Stimulated activated CD4-positive, alpha-beta T cell treated with anti-CD3 and anti-CD28 coated beads, Interleukin-15, amount 100 ng/mL, for 48 hours (primary cell): ENCODE data around the gene ACOT12.
A peak's percentile ranks its signal among the peaks of the same experiment; 100 is the strongest.
"Not testable (repeated sequence)": the region's sequence is repeated elsewhere in the genome, so short reads cannot be mapped to it uniquely, and the experiment has no call there.

Source experiments
- DNase-seq, 2 donors: peaks; one replicate each; pipeline ENCODE4 v3.0.0-alpha.2; 2020; ENCODE audit warnings: low read depth in 2 of 2

Gene ACOT12

DNA sequence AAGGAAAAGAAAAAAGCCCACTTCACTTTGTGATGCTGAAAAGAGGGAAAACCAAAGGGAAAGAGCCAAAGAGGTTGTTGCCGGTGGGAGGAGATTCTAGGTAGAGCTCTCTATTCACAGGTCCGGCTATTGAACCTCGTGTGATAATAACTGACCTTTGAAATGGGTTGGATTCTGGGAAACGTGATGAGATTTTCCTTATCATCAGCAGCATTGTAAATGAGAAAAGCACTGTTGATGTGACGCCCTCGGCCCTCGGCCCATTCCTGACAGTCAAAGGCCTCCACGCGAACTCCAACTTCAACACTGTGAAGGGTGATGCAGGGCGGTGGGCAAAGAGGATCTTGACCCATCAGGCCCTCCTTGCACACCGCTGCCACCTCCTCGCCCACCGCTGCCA is 49.2 kb downstream of the ACOT12 start:
- no peak for DNase-seq

DNA sequence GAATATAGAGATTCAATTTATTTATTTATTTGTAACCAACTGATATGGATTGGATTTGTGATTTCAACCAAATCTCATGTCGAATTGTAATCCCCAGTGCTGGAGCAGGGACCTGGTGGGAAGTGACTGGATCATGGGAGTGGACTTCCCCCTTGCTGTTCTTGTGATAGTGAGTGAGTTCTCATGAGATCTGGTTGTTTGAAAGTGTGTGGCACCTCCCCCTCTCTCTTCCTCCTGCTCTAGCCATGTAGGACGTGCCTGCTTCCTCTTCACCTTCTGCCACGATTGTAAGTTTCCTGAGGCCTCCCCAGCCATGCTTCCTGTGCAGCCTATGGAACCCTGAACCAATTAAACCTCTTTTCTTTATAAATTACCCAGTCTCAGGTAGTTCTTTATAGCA is 55.7 kb downstream of the ACOT12 start:
- DNase-seq = not testable (repeated sequence)

GRCh38 chr5:81337803-81338202 is 56.1 kb downstream of the ACOT12 start:
- no peak for DNase-seq

- no peak for DNase-seq
Observed at GRCh38 chr5:81336556-81336955, 57.4 kb downstream of the ACOT12 start.

DNA sequence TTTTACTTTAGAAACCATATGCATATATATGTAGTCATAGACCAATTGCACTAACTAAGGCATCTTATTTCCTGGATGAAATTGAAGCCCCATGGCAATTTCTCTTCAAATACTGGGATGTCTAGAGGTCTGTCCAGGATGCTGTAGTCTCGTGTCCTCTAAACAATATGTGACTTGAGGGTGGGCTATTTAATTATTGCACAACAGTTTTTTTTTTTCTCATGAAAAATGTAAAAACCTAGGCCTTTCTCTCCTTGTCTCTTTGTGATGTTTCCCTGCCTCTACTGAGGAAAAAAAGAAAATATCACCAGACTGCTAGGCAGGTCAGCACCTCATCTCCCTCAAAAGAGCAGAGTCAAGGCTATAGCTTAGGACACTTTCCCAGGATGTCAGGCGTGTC is 58.0 kb downstream of the ACOT12 start:
- no peak for DNase-seq

GRCh38 chr5:81334304-81335061 is 59.5 kb downstream of the ACOT12 start:
- no peak for DNase-seq

GRCh38 chr5:81326554-81326953 is 67.4 kb downstream of the ACOT12 start:
- DNase-seq = no peak

GRCh38 chr5:81317536-81317935 is 76.4 kb downstream of the ACOT12 start:
- DNase-seq = no peak

DNA sequence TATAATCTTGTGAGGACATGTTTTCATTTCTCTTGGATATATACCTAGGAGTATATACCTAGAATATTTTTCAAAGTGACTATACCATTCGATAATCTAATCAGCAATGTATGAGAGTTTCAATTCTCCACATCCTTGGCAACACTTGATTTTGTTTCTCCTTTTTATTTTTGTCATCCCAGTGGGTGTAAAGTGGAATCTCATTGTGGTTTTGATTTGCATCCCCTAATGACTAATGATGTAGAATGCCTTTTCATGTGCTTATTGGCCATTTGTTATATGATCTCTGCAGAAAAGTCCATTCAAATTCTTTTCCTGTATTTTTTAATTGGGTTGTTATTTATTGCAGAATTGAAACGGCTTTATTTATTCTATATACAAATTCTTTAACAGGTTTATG is 77.4 kb downstream of the ACOT12 start:
- no peak for DNase-seq

- DNase-seq = no peak
Observed at GRCh38 chr5:81315830-81316229, 78.1 kb downstream of the ACOT12 start.

GRCh38 chr5:81315336-81315735 is 78.6 kb downstream of the ACOT12 start:
- DNase-seq = no peak

- no peak for DNase-seq
Observed at GRCh38 chr5:81314581-81314980, 79.4 kb downstream of the ACOT12 start.

DNA sequence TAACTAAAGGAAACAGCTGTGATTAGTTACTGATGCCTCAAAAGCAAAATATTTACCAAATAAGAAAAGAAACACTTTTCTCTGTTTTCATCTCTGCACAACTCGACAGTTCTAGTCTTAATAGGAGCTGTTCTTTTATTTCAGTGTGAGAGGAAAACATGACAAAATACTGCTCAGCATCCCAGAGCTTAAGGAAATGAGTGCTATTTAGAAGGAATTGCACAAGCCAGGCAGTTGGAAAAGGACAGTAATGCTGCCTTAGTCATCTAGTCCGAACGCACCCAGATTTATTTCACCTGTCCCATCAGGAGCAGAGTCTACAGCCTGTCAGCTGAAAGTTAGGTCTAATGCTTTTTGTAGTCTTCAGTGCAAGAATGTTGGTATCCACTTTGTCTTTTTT is 80.2 kb downstream of the ACOT12 start:
- DNase-seq = no peak

DNA sequence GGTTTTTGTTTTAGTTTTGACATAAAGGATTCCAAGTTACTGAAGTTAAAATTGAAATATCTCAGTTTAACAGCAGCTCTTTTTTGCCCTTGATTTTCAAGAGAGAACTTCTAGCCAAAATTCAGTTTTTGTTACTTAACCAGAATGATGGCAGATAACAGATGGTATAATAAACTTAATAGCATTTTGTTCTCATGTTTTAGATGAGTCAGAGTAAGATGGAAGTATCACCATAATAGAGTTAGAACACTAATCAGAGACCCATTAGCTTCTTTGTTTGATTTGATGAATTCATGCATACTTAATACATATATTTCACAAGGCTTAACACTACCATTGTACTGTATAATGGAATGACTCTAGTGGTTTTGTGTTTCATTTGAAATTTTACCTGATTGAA is 80.7 kb downstream of the ACOT12 start:
- no peak for DNase-seq

DNA sequence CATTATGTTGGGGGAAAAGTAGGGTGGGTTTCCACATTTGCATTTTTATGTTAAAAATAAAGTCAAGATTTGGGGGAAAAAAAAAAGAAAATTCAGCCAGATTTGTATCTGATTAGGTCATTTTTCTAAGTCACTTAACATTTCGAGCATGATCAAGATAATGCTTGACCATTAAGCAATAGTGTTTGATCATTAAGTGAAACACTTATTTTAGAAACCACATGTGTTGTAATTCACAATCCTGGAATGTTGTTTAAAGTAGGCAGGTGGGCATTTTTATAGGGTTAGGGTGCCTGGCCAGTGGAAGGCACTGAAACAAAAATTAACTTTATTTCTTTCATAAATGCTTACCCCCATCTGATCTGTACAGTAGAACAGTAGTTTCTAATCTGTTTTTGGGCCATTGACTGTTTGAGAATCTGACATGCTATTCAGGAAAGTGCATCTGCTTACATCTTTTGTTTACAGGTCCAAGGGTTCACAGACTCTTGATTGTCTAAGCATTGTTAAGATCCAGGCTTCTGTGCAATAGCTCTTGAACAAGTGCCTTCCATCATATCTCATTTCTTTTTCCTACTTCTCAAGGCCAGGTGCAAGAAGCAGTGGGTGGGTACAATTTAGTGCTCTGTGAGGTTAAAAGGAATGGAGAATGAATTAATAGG is 83.4 kb downstream of the ACOT12 start:
- DNase-seq = no peak

DNA sequence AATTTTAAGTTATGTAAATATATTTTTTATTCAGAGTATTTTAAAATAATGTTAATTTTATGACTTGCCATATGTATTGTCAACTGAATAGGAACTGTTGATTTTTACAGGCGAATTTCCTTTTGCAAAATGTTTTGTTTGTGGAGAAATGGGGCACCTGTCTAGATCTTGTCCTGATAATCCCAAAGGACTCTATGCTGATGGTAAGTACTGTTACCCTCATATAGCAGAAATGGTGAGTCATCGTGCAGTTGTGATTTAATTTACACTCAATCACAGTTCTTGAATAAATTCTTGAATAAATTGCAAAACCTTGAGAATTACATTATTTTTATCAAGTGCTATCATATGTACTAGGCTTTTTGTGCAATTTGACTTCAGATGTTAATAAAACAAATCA is 85.1 kb downstream of the ACOT12 start:
- DNase-seq = no peak

GRCh38 chr5:81305785-81306184 is 88.1 kb downstream of the ACOT12 start:
- no peak for DNase-seq

DNA sequence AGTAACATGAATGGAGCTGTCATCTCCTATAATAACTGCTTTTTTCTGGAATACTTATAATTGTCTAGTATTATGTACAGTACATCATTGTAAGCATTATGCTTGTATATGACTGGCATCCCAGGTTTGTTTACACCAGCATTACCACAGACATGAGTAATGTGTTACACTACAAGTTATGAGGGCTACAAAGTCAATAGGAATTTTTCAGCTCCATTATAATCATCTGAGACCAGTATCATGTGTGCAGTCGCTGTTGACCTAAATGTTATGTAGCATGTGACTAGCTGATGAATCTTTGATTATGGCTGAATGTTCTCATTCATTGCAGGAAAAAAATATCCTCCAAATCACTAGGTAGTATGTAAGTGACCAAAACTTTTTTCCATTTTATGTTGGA is 90.4 kb downstream of the ACOT12 start:
- no peak for DNase-seq

DNA sequence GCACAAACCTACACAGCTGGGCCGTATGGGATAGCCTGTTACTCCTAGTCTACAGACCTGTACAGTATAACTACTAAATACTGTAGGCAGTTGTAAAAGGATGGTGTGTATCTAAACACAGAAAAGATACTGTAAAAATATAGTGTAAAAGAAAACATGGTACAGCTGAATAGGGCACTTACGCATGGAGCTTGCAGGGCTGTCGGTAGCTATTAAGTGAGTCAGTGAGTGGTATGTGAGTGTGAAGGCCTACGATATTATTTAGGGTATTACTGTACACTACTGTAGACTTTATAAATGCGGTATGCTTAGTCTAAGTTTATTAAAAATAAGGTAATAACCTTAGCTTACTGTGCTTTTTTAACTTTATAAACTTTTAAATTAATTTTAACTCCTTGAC is 91.3 kb downstream of the ACOT12 start:
- DNase-seq = no peak

- peak; percentile 88 for DNase-seq
Observed at GRCh38 chr5:81301271-81302015, 92.5 kb downstream of the ACOT12 start, which contains the start of gene ZCCHC9. TSS of gene ZCCHC9 (plus strand) at chr5:81301587. CDS start at chr5:81304758, 3,171 bp downstream.

- DNase-seq = no peak
Observed at GRCh38 chr5:81300921-81301270, 93.0 kb downstream of the ACOT12 start.

- no peak for DNase-seq
Observed at GRCh38 chr5:81297531-81297930, 96.4 kb downstream of the ACOT12 start.

- DNase-seq = not testable (repeated sequence)
Observed at GRCh38 chr5:81294021-81294420, 99.9 kb downstream of the ACOT12 start.
